RKO (cell line): ENCODE measurements around the gene TMEM191B.
"Not testable (repeated sequence)": the region's sequence is repeated elsewhere in the genome, so short reads cannot be mapped to it uniquely, and the experiment has no call there.

Experiments used
- DNase-seq: peaks from one replicate; pipeline ENCODE4 v3.0.0-alpha.2; 2016; ENCODE audit warnings: low spot score

Gene TMEM191B

DNA sequence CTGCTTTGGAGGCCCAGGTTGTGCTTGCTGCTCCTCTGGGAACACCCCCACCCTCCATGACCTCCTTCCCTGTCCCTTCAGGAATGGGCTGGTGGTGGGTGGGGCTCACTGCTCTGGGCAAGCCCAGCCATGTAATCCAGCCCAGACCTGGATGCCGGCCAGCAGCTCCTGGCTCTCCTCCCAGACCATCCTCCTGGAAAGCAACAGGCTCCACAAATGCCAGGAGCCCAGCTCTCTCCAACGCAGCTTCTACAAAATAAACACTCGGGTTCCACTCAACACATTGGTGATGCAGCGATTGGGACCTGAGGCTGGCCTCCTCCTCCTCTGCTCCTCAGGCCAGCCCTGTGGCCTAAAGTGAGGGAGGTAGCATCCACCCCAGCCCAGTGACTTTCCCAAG lies 30.9 kb downstream of the TMEM191B start:
- not testable (repeated sequence) for DNase-seq

DNA sequence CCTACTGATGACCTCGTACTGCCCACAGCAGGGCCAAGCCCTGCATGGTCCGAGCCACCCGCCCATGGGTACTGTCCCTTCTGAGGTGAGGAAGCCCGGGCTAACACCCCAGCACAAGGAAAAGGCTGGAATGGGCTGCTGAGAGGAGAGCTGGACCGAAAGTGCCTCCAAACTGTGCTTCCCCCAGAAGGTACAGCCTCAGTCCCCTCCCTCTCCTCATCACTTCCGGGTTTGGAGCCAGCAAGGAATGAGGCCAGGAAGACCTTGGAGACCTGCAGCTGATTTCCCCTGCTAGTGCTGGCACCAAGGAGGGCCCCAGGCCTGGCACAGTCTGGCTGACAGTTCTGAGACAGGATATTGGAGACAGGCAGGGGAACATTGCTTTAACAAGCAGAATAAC lies 31.3 kb downstream of the TMEM191B start:
- DNase-seq: not testable (repeated sequence)

DNA sequence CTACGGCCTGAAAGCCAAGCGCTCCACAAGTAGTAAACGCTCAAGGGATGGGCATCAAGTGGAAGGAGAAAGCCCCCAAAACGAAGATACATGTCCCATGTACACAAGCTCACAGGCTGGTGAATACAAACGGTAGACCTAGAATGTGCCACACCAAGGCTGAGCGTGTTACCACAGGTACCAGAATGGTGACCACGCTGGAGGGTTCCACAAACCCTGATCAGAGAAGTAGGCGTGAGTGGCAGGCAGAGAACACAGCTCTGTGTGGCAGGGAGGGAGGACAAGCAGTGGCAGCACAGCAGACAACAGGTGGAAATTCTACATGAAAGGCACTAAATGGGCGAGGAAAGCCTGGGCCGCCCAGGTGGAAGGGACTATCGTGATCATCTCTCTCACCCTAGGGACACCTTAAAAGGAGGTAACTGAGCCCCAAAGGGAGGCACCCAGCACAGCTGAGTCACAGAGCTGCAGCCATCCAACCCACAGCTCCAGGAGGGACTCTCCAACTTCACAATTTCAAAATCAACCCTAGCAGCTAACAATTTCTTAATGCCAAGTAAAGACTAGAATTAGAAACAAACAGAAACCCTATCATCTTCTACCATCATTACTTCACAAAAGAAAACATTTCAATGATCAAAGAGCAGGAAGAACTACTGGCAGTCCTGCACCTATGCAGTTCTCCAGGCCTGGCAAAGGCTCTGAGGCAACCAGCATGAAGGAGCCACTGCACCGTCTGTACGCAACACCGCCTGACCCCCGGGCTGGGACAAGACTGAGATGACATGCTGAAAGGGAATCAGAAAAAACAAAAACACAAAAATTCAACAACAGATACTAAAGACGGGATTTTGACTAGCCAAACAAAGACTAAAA lies 32.7 kb downstream of the TMEM191B start:
- DNase-seq: not testable (repeated sequence)

DNA sequence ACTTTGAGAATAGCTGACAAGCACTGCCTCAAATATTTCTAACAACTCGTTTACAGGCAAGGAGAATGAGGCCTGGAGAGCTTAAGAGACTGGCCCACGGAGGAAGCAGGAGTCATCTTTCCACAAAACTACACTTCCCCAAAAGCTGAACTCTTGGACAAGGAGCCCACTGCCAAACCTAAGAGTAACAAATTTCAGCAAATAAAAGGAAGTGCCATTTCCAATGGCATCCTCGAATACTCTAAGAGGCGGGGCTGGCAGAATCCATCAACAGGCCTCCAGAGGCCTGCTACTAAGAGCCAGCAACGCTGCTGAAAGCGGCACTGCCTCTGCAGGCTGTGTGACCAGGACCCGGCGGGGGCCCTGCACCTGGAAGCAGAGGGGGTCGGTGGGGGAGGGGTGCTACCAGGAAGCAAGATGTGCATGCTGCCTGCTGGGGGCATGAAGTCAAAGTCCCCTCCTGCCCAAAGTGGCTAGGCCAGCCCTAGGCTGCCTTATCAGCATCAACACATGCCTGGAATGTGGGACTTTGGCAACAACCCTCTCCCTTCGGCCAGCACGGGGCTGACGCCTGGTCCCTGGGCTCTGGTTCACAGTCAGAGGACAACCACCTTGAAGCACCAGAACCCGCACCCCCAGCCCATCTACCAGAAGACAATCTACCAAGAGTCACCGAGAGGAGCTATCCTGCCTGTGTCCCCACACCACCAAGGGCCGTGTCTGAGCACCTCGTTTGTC lies 43.1 kb downstream of the TMEM191B start:
- DNase-seq: not testable (repeated sequence)

DNA sequence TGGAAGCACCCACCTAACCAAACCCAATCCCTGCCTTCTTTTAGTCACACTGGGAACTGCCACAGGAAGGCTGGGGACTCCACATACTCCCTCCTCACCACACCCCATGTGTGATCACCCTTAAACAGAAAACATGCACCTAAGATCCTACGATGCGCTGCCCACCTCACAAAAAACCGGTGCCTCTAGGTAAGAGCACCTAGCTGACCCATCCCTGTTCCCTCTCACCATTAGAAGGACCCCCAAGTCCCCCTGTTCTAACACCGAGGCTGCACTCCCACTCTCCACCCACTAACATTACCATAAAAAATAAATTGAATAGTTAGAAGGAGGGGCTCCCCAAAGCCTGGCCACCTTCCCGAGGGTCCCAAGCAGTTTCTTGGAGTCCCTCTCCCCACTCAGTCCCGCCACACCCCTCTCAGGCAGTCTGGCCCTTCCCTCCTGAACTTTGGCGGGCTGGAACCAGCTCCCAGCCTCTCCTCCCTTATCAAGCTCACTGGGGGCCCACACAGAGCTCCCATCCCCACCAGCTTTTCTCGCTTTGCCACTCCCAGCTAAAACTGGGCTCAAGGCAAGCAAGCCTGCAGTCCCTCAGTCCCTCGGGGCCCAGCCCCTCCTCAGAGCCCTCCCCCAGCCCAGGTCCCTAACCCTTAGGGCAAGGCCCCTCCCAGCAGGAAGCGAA lies 46.0 kb downstream of the TMEM191B start:
- DNase-seq: not testable (repeated sequence)

DNA sequence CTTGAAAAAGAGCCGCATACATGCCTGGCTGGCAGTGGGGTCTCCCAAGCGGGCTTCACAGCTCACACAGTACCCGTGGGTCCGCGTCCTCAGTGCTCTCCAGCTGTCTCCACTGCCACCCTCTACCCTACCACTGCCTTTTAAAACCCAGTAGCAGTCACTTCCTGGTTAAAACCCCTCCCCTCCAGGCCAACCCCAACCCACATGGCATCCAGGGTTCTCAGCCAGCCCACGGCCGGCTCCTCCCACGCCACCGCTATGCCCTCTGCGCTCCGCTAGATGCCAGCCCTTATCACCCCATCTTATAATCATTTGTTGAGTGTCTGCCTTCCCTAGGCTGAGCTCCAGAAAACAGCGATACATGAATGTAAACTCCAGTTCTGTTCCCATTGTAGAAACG lies 47.0 kb downstream of the TMEM191B start:
- DNase-seq: not testable (repeated sequence)

GRCh38 chr22:18575686-18576085 lies 48.1 kb downstream of the TMEM191B start:
- DNase-seq: not testable (repeated sequence)

- DNase-seq: not testable (repeated sequence)
Measured at GRCh38 chr22:18577090-18577818, 49.7 kb downstream of the TMEM191B start.

DNA sequence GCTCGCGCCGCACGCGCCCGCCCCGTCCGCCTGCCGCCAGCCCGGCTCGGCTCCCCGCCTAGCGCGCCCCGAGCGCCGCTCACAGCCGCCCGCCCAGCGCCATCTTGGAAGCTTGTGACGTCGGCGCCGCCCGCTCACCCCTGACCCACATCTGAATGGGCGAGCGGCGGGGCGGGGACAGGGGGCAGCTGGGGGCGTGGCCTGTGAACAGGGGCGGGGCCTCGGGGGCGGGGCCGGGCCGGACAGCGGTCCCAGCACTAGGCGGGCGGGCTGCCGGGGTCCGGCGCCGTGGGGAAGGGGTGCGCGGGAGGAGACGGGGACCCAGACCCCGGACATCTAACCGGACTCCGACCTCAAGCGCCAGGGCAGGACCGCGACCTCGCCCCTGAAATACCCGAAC lies 50.2 kb downstream of the TMEM191B start:
- peak; percentile 22 for DNase-seq
